Measurements from ENCODE around the gene COMT. TPM values are rescaled to one million over a fixed set of nuclear protein-coding genes. Genes with fewer than 3 reads are reported as not detected.
"Not testable (repeated sequence)": the region's sequence is repeated elsewhere in the genome, so short reads cannot be mapped to it uniquely, and the experiment has no call there.

The COMT gene
- total RNA-seq, 2 experiments from 2014 or later, result 76.1 to 79.6 TPM

- H3K4me3 Mint-ChIP-seq, result no peak overlapping the region
- no peaks in the 10 kb centered on the region for H3K27me3 Mint-ChIP-seq
- peaks cover 21% of the 10 kb centered on the region for H3K36me3 Mint-ChIP-seq
- H3K9me3 Mint-ChIP-seq, result no peaks in the 10 kb centered on the region
- no peaks in the 10 kb centered on the region for H3K4me1 Mint-ChIP-seq
- DNase-seq, result no peak
- H3K27ac Mint-ChIP-seq, result no peak overlapping the region
Measured at GRCh38 chr22:19915287-19915954, 26.2 kb upstream of the COMT start.

GRCh38 chr22:19916006-19916405 lies 25.6 kb upstream of the COMT start:
- no peaks in the 10 kb centered on the region for H3K9me3 Mint-ChIP-seq
- H3K4me1 Mint-ChIP-seq, result no peaks in the 10 kb centered on the region
- no peak overlapping the region for H3K27ac Mint-ChIP-seq
- H3K36me3 Mint-ChIP-seq, result peaks cover 21% of the 10 kb centered on the region
- DNase-seq, result no peak
- no peaks in the 10 kb centered on the region for H3K27me3 Mint-ChIP-seq
- H3K4me3 Mint-ChIP-seq, result no peak overlapping the region

- Mint-ChIP-seq H3K27me3 (no peaks in the 10 kb centered on the region), H3K36me3 (peaks cover 21% of the 10 kb centered on the region), H3K27ac (no peak overlapping the region), H3K9me3 (no peaks in the 10 kb centered on the region), H3K4me1 (no peaks in the 10 kb centered on the region), H3K4me3 (no peak overlapping the region)
- DNase-seq, result no peak
Measured at GRCh38 chr22:19916941-19917340, 24.6 kb upstream of the COMT start.

- peaks cover 21% of the 10 kb centered on the region for H3K36me3 Mint-ChIP-seq
- no peak overlapping the region for H3K27ac Mint-ChIP-seq
- H3K9me3 Mint-ChIP-seq, result no peaks in the 10 kb centered on the region
- no peaks in the 10 kb centered on the region for H3K4me1 Mint-ChIP-seq
- no peaks in the 10 kb centered on the region for H3K27me3 Mint-ChIP-seq
- no peak overlapping the region for H3K4me3 Mint-ChIP-seq
- DNase-seq, result no peak
Measured at GRCh38 chr22:19917389-19918138, 24.0 kb upstream of the COMT start.

- Mint-ChIP-seq H3K4me3 (no peak overlapping the region), H3K4me1 (no peaks in the 10 kb centered on the region), H3K27ac (no peak overlapping the region), H3K9me3 (no peaks in the 10 kb centered on the region), H3K27me3 (no peaks in the 10 kb centered on the region), H3K36me3 (peaks cover 16% of the 10 kb centered on the region)
- DNase-seq, result no peak
Measured at GRCh38 chr22:19918332-19919106, 23.1 kb upstream of the COMT start.

GRCh38 chr22:19919701-19920363 lies 21.7 kb upstream of the COMT start:
- no peak overlapping the region for H3K4me3 Mint-ChIP-seq
- H3K4me1 Mint-ChIP-seq, result no peaks in the 10 kb centered on the region
- H3K27ac Mint-ChIP-seq, result no peak overlapping the region
- H3K9me3 Mint-ChIP-seq, result no peaks in the 10 kb centered on the region
- no peak for DNase-seq
- H3K36me3 Mint-ChIP-seq, result peaks cover 3% of the 10 kb centered on the region
- no peaks in the 10 kb centered on the region for H3K27me3 Mint-ChIP-seq

GRCh38 chr22:19921544-19922081 lies 20.0 kb upstream of the COMT start:
- H3K4me3 Mint-ChIP-seq, result no peak overlapping the region

GRCh38 chr22:19923914-19924513 lies 17.6 kb upstream of the COMT start:
- Mint-ChIP-seq H3K4me1 (no peaks in the 10 kb centered on the region), H3K27ac (no peak overlapping the region), H3K9me3 (no peaks in the 10 kb centered on the region), H3K4me3 (no peak overlapping the region), H3K27me3 (no peaks in the 10 kb centered on the region), H3K36me3 (no peaks in the 10 kb centered on the region)
- DNase-seq, result no peak

More at GRCh38 chr22:19921544-19922081, 20.0 kb upstream of the COMT start:
- DNase-seq, result no peak
- H3K27ac Mint-ChIP-seq, result no peak overlapping the region
- H3K36me3 Mint-ChIP-seq, result no peaks in the 10 kb centered on the region
- H3K9me3 Mint-ChIP-seq, result no peaks in the 10 kb centered on the region
- H3K4me1 Mint-ChIP-seq, result no peaks in the 10 kb centered on the region
- no peaks in the 10 kb centered on the region for H3K27me3 Mint-ChIP-seq

GRCh38 chr22:19926028-19926427 lies 15.5 kb upstream of the COMT start:
- not testable (repeated sequence) for H3K27me3 Mint-ChIP-seq, H3K4me3 Mint-ChIP-seq, H3K4me1 Mint-ChIP-seq, H3K27ac Mint-ChIP-seq, H3K9me3 Mint-ChIP-seq, H3K36me3 Mint-ChIP-seq, DNase-seq

GRCh38 chr22:19927696-19928095 lies 13.9 kb upstream of the COMT start:
- no peaks in the 10 kb centered on the region for H3K4me1 Mint-ChIP-seq
- H3K27ac Mint-ChIP-seq, result no peak overlapping the region
- no peaks in the 10 kb centered on the region for H3K9me3 Mint-ChIP-seq
- DNase-seq, result no peak
- H3K27me3 Mint-ChIP-seq, result no peaks in the 10 kb centered on the region
- no peaks in the 10 kb centered on the region for H3K36me3 Mint-ChIP-seq
- no peak overlapping the region for H3K4me3 Mint-ChIP-seq

GRCh38 chr22:19928207-19928606 lies 13.4 kb upstream of the COMT start:
- H3K36me3 Mint-ChIP-seq, result no peaks in the 10 kb centered on the region
- H3K4me1 Mint-ChIP-seq, result no peaks in the 10 kb centered on the region

GRCh38 chr22:19929586-19930550 lies 11.7 kb upstream of the COMT start:
- no peak for DNase-seq
- H3K9me3 Mint-ChIP-seq, result no peaks in the 10 kb centered on the region
- no peaks in the 10 kb centered on the region for H3K36me3 Mint-ChIP-seq
- no peak overlapping the region for H3K27ac Mint-ChIP-seq
- H3K27me3 Mint-ChIP-seq, result no peaks in the 10 kb centered on the region
- H3K4me1 Mint-ChIP-seq, result no peaks in the 10 kb centered on the region
- no peak overlapping the region for H3K4me3 Mint-ChIP-seq

More at GRCh38 chr22:19928207-19928606, 13.4 kb upstream of the COMT start:
- no peaks in the 10 kb centered on the region for H3K27me3 Mint-ChIP-seq
- H3K9me3 Mint-ChIP-seq, result no peaks in the 10 kb centered on the region
- no peak for DNase-seq
- no peak overlapping the region for H3K4me3 Mint-ChIP-seq
- no peak overlapping the region for H3K27ac Mint-ChIP-seq

- Mint-ChIP-seq H3K4me3 (no peak overlapping the region), H3K27ac (no peak overlapping the region)
- no peak for DNase-seq
Measured at GRCh38 chr22:19930551-19931486, 10.8 kb upstream of the COMT start.

More at GRCh38 chr22:19930551-19931486, 10.8 kb upstream of the COMT start:
- H3K36me3 Mint-ChIP-seq, result peaks cover 7% of the 10 kb centered on the region
- no peaks in the 10 kb centered on the region for H3K27me3 Mint-ChIP-seq
- peaks cover 7% of the 10 kb centered on the region for H3K9me3 Mint-ChIP-seq
- H3K4me1 Mint-ChIP-seq, result no peaks in the 10 kb centered on the region

All from activated naive CD8-positive, alpha-beta T cell treated with anti-CD3 and anti-CD28 coated beads for 36 hours (primary cell).